A673 (cell line): ENCODE measurements around the gene IL10.

Source experiments
- EZH2 ChIP-seq: fragments of 200-600 bp; sonication (generic); IDR thresholded peaks from 2 replicates; pipeline ENCODE4 v1.6.1; 2017; ENCODE audit warnings: borderline replicate concordance, low read depth, mild to moderate bottlenecking, mixed read lengths, antibody characterized with exemption, low read length; ENCODE audit not compliant: poor library complexity, severe bottlenecking
- TF ChIP-seq, protein P1 (sequence below): fragments of 300-800, 200-600 bp; sonication (generic); conservative IDR thresholded peaks from 2 replicates; pipeline ENCODE4 v1.5.1; 2017; ENCODE audit warnings: low read depth, mild to moderate bottlenecking, antibody characterized with exemption, low read length, moderate library complexity, mixed read lengths

GRCh38 chr1:206784471-206784903 lies 12.2 kb upstream of the IL10 start:
- TF ChIP-seq, protein P1, sequence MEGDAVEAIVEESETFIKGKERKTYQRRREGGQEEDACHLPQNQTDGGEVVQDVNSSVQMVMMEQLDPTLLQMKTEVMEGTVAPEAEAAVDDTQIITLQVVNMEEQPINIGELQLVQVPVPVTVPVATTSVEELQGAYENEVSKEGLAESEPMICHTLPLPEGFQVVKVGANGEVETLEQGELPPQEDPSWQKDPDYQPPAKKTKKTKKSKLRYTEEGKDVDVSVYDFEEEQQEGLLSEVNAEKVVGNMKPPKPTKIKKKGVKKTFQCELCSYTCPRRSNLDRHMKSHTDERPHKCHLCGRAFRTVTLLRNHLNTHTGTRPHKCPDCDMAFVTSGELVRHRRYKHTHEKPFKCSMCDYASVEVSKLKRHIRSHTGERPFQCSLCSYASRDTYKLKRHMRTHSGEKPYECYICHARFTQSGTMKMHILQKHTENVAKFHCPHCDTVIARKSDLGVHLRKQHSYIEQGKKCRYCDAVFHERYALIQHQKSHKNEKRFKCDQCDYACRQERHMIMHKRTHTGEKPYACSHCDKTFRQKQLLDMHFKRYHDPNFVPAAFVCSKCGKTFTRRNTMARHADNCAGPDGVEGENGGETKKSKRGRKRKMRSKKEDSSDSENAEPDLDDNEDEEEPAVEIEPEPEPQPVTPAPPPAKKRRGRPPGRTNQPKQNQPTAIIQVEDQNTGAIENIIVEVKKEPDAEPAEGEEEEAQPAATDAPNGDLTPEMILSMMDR = no peak
- TF ChIP-seq EZH2 = no peak
